HG02970 (cell line): Measurements from ENCODE around the gene GBGT1.
A peak's percentile ranks its signal among the peaks of the same experiment; 100 is the strongest.

Source experiments
- ATAC-seq: cut with Tn5 transposase; IDR thresholded peaks from one replicate; pipeline ENCODE4 v1.9.1; 2021; ENCODE audit warnings: mild to moderate bottlenecking, moderate library complexity, moderate number of reproducible peaks; ENCODE audit not compliant: unreplicated experiment, low FRiP score

The GBGT1 gene

DNA sequence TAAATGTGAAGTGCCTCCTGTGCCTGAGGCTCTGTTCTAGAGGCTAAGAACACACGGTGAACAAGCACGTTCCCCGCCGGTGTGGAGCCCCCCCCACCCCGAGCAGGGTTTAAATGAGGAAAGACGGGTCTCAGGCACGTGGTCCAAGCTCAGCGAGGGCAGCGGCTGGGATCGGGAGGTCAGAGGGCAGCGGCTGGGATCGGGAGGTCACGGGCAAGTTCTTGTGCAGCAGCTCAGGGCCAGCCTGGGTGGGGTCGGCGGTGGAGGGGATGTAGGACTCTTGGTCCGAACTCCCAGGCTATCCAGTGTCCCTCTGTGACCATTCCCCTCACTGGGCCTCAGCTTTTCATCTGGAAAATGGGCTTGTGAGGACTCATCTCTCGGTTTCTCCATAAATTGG is 2.7 kb upstream of the GBGT1 start:
- no peak for ATAC-seq

GRCh38 chr9:133165452-133165730 is 1.7 kb upstream of the GBGT1 start:
- ATAC-seq, result no peak

DNA sequence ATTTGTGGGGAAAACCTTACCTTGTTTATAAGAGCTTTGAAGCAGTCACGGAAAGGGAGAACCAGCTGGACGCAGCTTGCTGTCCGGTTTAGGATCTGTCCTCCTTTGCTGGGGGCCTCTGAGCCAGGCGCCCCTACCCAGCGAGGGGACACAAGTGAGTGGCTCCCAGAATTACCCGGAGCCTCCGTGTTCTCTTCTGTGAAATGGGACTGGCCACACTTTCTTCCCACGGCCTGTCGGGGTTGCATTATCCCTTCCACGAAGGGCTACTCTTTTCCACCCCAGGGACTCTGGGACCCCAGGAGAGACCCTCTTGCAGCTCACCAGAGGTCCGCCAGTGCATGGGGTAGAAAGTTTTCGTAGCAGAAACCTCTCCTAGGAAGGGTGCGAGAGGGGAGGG is 477 bp upstream of the GBGT1 start:
- ATAC-seq, result no peak

- ATAC-seq, result no peak
These were observed 732 bp downstream of the GBGT1 start for GRCh38 chr9:133162861-133163503.

- no peak for ATAC-seq
These were observed 2.2 kb downstream of the GBGT1 start for GRCh38 chr9:133161547-133161950.

DNA sequence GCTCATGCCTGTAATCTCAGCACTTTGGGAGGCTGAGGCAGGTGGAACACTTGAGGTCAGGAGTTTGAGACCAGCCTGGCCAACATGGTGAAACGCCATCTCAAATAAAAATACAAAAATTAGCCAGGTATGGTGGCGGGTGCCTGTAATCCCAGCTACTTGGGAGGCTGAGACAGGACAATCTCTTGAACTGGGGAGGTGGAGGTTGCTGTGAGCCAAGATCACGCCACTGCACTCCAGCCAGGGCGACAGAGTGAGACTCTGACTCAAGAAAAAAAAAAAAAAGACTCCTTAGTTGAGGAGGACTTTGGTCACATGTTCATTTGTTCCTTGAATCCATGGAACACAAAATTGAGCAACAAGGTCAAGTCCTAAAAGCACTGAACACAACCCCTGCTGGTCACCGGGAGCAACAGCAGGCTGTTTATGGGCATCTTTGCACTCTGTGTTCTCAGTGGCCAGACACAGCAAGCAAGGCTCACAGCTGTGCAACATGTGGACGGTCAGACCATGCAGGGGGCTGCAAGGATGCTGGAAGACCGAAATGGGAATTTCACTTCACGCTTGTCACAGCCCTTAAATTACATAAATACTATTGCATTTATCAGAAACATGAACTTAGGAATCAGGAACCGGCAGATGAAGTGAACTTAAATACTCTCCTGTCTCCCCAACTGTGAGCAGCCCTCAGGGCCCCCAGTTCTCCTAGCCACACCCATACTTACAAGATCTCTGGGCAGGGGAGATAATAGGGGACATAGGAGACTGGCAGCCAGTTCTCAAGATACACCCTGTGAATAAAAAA is 2.8 kb downstream of the GBGT1 start:
- no peak for ATAC-seq

- ATAC-seq, result no peak
These were observed 5.0 kb downstream of the GBGT1 start for GRCh38 chr9:133158695-133159094.

GRCh38 chr9:133155156-133155555 is 8.6 kb downstream of the GBGT1 start:
- no peak for ATAC-seq

DNA sequence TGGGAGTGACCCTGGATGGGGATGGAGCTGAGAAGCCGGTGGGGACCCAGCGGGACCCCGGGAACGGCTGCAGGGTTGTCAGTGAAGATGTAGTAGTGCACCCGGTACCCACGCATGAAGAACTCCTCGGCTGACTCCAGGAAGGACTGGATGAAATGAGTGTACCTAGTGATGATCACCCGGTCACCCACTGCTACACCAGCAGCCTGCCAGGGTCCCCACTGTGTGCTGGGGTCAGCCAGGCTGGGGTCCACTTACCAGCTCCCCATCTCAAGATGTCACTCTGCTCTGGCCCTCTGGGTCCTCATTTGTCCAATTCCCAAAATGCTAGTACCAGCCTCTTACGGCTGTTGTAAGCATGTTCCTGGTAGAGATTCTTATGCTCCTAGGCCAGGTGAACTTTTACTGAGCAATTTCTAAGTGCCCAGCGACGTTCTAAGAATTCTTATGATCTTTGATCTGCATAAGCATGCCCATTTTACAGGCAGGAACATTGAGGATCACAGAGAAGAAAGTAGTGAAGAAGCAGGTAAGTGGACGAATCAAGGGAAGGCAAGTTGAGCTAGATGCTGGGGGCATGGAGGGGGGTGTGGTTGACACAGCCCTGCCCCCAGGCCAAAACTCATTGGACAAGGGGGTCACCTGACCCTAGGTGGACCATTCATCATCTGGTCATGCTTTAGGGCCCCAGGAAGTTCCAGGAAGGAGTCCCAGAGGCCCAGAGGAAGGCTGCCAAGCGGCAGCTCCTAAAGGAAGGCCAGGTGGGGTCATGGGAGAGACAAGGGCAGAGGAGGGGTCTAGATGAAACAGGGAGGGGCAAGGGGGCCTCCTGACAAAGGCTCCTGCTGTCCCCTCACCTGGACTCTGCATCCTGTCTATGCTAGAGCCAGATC is 9.4 kb downstream of the GBGT1 start:
- ATAC-seq, result no peak

GRCh38 chr9:133153227-133154096 is 10.3 kb downstream of the GBGT1 start:
- no peak for ATAC-seq

- no peak for ATAC-seq
These were observed 11.9 kb downstream of the GBGT1 start for GRCh38 chr9:133151601-133152525.

- ATAC-seq, result no peak
These were observed 12.7 kb downstream of the GBGT1 start for GRCh38 chr9:133151041-133151440.

GRCh38 chr9:133149130-133150015 is 14.3 kb downstream of the GBGT1 start:
- ATAC-seq, result peak; percentile 65

- ATAC-seq, result no peak
These were observed 15.2 kb downstream of the GBGT1 start for GRCh38 chr9:133148199-133149129.

GRCh38 chr9:133147412-133148198 is 16.1 kb downstream of the GBGT1 start:
- no peak for ATAC-seq

DNA sequence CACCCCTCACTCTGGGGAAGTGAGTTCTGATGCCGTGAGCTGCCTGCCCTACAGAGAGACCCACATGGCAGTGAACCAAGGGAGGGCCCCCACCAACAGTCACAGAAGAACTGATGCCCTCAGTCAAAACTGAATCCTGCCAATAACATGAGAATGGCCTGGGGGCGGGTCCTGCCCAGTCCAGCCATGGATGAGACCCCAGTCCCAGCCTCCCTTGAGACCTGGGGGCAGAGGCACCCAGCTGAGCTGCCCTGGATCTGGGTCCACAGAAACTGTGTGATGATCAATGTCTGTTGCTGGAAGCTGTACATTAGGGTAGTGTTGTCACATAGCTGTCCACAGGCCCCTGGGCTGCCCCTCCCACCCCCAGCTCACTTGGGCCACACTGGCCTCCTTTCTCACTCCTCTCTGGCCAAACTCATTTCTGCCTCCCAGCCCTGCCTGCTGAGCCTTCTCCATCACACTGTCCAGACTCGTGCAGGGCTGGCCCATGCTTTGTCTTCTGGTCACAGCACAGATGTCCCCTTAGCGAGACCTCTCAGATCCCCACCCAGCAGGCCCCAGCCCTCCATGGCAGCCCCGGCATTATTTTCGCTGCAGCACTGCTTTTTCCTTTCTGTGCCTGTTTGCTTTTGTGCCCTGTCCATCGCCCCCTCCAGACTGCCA is 16.8 kb downstream of the GBGT1 start:
- no peak for ATAC-seq
